ENCODE measurements around the gene THUMPD3. TPM values are rescaled to one million over a fixed set of nuclear protein-coding genes. Genes with fewer than 3 reads are reported as not detected.
A peak's percentile ranks its signal among the peaks of the same experiment; 100 is the strongest.

Gene THUMPD3
- total RNA-seq, 1 donor from 2014 or later = 75.0 TPM

DNA sequence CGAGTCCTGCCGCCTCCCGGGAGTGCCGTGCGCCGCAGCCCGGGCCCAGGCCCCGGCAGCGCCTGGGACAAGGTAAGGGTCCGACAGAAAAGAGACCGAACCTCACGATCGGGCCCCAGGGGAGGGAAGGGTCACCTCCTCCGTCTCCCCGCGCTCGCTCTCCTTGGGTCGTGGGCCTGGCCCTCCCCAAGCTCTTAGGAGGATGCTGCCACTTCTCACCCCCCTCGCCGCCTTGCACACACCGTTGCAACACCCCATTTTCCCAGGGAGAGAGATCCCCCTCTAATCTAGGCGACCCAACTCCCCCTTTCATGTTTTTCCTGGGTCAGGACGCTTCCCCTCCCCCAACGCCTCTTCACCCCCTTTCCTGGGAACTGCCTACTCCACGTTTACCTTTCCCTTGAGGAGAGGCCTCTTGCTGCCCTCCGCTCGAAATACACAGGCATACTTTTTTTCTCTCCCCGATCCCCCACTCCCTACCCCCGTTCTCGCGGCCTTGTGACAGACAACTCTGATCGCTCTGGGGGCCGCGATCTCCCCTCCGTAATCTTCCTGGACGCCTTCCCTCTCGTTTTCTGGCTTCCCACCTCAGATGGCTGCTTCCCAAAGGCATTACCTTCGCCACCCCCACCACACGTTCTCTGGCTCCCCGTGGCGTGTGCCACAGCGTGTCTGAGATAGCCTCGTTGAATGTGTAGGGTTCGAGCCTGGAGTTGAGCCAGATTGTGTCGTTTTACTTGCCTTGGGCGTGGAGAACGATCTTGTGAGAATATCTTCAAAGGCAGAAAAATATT lies 35.2 kb downstream of the THUMPD3 start:
- no peak for DNase-seq (ENCODE audit: low read depth)

DNA sequence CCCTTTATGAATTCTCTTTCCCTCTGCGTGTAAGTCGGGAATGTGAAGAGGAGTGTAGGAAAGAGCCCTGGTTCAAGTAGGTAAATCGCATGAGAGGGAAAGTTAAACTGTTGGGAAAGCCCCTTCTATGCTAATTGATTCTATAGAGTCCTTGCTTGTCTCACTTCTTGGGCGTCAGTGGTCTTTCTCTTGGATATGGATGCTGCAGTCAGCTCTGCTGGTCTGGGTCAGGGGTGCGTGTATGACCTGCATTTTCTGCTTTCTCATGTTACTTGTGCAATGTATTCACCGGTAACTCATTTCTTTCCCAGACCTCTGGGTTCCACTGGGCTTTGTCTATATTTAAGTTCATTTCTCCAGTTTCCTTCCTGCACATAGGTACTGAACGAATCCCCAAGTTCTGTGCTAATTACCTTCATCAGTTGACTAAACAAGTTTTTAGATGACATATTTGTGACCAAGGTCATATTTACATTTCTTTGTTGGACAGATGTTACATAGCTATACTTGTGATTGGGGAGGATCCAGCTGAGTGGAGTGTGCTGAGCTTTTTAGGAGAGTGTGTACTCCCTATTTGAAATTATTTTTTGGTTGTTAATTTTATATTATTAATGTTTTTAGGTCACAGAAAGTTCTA lies 36.0 kb downstream of the THUMPD3 start:
- peak; percentile 37 for DNase-seq (ENCODE audit: low read depth)

DNA sequence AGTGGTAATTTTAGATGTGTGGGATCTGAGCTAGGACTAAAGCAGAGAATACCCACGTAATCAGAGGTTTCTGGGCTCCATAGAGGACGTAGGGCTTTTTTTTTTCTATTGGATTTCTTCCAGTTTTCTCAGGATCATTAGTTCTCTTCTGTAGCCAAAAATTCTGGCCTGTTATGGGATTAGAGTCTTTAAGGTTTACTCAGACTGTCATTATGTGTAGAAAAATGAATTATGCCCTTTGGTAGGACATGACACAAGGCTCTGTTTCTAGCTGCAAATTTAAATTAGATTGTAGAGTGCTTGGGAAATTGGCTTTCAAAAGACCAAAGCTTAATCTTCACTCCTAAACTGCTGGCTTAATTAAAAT lies 36.5 kb downstream of the THUMPD3 start:
- no peak for DNase-seq (ENCODE audit: low read depth)

DNA sequence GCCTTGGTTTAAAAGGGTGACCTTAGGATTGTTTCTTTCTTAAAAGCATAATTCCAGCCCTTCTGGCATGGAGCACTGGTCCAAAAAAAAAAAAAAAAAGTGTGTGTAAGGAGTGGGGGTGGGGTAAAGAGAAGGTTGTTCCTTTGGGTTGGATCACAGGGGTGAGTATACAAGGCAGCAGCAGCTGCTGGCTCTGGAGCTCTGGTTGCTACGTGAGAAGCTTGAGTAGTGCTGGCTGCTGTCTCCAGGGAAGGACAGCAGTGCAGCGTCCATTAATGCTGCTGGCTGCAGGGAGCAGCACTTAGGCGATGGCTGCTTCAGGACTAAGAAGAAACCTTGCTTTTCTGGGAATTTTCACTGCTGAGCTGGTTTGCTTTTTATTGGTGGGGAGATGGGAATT lies 36.9 kb downstream of the THUMPD3 start:
- peak; percentile 86 for DNase-seq (ENCODE audit: low read depth)

DNA sequence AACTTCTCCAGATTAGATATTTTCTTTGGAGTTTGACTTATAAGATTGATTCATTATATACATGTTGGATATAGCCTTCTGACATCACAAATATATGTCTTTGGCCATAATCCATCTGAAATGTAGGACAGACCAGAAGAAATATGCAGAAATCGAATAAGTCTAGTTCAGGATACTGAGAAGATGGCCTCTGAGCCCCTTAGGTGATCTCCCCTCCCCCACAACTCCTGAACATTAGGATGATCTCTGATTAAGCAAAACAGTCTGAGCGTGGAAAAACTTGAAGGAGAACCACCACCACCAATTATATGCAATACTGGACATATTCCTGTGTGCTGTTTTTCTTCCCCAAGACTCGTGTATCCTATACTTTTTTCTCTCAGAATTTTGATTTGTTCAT lies 37.8 kb downstream of the THUMPD3 start:
- DNase-seq (ENCODE audit: low read depth) = no peak

DNA sequence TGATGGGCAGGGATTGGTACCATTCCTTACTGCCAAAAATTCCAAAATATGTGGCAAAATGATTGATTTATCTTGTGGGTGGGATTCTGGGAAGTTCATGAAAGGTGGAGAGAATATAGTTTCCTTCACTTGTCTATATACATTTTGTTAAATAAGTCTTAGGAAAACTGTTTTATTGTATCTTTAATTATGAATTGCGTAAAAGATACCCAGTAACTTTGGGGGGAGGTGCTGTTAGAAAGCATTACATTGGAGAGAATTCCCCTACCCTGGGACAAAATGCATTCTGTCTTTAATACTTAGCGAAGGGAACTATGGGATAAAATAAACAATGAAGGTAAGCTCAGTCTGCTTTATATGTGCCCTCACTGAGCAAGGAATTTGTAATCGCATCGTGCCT lies 39.1 kb downstream of the THUMPD3 start:
- DNase-seq (ENCODE audit: low read depth) = no peak

DNA sequence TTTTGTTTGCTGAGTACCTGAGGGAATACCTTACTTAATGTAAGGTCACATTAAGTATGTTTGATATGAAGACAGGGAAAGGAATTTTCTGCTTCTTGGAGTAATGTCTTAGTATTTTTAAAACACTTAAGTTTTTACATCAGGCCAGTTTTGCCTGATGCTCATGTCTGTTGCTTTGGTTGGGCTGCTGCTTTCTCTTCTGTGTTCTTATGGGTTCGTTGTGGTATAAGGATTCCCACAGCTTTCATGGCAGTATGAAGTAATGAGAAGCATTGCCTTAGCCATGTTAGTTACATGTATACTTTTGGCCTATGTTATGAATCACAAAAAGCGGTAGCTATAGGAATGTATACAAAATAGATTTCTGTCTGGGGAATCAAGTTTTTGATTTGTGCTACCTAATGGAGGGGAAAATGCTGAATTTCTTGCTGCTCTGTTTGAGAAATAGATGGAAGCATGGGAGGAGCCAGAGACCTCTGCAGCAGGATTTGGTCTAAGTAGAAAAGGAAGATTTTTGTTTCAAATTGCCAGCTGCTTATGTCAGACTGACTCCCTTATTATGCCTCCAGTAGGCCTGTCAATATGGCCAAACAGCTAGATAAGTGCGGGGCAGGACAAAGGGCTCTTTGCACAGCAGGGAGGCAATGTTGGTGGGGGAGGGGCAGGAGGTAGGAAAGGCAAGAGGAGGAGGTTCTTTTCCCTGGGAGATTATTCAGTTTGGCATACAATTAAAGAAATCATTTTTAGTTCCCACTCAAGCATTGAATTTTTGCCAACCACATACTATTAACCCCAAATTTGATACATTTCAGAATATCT lies 39.8 kb downstream of the THUMPD3 start:
- no peak for DNase-seq (ENCODE audit: low read depth)

DNA sequence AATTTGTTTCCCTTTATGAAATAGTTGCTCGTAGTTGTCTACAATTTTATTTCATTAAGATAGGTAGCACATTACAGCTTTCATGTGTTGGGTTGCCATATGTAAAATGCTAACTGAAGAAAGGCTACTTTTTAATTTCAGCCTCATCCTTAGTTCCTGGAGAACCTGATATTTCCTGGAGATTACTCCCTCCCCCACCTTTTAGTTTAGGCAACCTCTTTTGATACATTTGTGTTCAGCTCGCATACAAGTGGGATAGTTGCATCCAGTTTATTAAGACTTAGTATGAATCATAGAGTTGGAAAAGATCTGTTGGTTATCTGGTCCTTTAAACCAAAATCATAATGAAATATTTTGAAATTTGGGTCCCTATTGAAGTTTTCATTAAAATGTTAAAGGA lies 40.6 kb downstream of the THUMPD3 start:
- DNase-seq (ENCODE audit: low read depth) = no peak

DNA sequence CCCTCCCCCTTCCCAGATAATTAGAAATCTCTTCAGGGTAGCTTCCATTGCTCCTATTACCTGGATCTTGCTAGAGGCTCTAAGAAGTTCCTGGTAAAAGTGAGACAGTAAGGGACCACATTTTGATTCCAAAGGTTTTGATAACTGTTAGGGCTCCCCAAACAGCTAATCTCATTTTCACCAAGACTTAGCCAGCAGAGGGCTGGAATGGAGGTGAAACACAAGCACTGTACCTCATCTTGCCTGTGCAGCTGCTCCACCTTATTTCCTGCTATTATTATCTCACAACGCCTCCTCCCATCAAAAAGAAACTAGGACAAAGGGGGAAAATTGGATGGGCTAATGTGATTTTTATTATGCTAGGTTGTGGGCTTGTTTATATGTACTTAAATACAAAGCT lies 41.8 kb downstream of the THUMPD3 start:
- DNase-seq (ENCODE audit: low read depth) = no peak

DNA sequence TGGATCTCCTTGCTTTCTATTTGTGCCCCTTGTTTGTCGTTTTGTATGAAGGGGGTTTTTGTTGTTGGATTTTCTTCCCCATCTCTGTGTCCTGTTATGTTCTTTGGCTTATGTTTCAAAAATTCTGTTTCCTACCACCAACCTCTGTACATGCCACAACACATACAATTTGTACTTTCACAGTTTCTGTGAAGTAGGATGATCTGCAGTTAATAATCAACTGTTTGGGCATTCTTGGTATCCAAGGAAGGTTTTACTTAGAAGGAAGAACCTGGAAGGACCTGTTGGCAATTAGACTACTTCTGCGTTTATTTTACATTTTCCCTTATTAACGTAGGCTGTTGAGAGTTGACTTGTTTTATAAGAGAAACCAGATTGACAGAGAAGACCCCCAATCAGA lies 42.9 kb downstream of the THUMPD3 start:
- peak; percentile 87 for DNase-seq (ENCODE audit: low read depth)

DNA sequence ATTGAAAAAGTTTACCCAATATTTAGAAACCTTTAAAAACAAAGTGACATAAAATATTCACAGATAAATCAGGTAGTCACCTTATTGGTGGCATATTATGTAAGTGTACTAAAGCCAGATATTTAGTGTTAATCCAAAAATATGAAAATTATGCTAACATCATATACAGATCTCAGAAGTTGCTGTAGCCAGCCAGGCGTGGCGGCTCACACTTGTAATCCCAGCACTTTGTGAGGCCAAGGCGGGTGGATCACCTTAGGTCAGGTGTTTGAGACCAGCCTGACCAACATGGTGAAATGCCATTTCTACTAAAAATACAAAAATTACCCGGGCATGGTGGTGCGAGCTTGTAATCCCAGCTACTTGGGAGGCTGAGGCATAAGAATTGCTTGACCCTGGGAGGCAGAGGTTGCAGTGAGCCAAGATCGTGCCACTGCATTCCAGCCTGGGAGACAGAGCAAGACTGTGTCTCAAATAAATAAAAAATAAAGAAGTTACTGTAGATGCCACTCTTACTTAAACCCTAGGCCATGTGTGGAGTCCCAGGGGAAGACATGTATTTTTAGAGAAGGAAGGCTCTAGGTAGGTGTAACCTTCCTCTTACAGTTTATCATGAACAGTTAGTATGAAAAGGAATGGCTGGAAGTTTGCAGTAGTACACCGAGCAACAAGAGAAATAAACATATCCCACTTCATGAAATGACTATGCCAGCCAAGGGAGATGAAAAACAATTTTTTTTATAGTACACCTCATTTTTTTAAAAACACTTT lies 44.2 kb downstream of the THUMPD3 start:
- no peak for DNase-seq (ENCODE audit: low read depth)

DNA sequence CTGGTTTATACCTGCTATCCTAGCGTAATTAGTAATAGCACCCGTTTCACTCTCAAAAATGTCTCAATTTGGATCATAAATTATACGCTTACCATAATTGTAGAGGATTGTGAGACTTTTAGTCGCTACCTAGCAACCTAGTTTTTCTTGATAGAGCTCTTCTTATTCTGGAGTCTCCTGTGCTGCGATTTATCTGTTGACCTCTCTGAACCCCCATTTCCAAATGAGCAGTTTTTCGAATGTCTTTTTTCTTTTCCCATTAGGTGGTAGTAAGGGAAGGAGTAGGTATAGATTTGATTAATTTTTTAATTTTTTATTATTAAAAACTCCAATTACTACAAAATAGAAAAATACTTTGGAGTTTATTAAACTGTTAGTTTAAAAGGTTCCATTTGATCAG lies 45.2 kb downstream of the THUMPD3 start:
- DNase-seq (ENCODE audit: low read depth) = no peak

DNA sequence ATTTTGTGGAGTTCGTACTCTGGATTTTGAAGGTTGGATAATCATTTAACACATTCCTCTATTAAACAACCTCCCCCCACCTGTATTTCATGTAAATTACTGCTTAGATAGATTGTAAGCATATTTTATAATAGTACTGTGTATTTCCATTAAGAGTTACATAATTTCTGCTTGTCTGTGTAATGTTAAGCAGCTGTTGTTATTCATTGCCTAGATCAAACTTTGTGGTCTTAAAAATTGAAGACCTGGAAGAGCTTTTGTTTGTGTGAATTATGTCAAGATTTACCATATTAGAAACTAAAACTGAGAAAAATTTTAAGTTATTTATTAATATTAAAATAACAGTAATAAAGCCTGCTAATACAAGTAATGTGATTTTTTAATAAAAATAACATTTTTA lies 45.7 kb downstream of the THUMPD3 start:
- DNase-seq (ENCODE audit: low read depth) = no peak

DNA sequence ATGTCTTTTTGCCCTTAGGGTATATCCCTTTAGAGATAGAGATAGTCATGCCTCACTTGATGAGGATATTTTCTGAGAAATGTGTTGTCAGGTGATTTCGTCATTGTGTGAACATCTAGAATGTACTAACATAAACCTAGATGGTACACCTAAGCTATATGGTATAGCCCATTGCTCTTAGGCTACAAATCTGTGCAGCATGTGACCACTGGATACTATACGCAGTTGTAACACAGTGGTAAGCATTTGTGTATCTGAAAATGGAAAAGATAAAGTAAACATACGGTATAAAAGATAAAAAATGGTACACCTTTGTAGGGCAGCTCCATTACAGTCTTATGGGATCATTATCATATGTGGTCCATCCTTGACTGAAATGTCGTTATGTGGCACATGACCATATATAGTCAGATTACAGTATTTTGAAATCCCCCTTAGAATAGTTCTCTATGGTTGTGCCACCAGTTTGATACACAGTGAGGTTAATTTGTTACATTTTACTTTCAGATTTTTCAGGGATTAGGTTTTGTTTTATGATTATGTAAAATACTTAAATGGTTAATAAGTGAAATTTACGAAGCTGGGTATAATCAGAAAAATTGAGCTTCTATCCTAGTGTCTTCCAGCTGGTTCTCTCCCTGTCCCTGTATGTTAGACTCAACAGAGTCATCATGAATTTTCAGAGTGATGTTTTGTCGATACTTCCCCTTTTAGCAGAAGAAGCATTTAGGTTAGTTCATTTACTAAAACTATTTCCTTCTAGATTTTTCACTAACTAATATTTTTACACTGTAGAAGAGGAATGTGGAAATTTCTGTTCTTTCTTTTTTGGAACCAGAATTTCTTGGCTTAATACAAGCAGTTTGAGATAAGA lies 47.4 kb downstream of the THUMPD3 start:
- DNase-seq (ENCODE audit: low read depth) = no peak

DNA sequence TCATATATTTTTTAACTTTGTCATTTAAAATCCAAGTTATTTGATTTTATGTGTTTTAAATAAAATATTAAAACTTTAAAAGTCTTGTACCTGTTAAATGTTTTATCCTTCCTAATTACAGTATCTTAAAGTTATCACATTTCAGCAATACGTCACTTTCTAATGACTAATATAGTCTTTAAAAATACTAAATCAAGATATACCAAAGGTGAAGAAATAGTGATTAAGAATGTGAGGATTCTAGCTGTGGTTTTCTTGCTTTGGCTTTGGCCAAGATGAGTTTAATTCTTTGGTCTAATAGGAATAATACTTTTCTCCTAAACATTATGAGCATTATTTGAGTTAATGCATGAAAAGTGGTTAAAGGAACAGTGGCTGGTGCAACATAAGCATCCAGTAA lies 48.4 kb downstream of the THUMPD3 start:
- DNase-seq (ENCODE audit: low read depth) = no peak

DNA sequence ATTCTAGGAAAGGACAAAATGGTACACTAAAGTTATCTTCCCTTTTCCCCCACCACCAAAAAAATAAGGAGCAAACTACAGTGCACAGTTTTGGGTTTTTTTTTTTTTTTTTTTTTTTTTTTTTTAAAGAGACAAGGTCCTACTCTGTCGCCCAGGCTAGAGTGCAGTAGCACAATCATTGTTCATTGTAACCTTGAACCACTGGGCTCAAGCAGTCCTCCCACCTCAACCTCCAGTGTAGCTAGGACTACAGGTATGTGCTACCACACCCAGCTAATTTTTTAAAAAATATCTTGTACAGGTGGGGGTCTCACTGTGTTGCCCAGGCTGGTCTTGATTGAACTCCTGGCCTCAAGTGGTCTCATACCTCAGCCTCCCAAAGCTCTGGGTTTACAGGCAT lies 49.4 kb downstream of the THUMPD3 start:
- no peak for DNase-seq (ENCODE audit: low read depth)

DNA sequence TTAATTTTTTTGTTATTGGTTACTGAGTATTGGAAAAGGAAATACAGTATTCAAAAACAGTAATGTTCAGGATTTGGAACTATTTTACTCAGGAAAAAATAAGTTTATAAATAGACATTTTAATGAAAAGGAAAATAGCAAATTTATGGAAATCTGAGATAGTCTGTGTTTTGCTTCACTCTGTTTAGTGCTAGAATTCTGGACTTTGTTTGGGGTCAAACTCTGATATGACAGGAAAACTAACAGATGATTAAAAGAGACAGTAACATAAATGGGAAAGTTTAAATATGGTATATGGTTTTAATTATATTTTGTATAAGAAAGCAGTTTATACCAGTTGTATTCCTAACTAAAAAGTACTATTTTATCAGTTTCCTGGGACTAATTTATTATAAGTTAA lies 52.0 kb downstream of the THUMPD3 start:
- no peak for DNase-seq (ENCODE audit: low read depth)

DNA sequence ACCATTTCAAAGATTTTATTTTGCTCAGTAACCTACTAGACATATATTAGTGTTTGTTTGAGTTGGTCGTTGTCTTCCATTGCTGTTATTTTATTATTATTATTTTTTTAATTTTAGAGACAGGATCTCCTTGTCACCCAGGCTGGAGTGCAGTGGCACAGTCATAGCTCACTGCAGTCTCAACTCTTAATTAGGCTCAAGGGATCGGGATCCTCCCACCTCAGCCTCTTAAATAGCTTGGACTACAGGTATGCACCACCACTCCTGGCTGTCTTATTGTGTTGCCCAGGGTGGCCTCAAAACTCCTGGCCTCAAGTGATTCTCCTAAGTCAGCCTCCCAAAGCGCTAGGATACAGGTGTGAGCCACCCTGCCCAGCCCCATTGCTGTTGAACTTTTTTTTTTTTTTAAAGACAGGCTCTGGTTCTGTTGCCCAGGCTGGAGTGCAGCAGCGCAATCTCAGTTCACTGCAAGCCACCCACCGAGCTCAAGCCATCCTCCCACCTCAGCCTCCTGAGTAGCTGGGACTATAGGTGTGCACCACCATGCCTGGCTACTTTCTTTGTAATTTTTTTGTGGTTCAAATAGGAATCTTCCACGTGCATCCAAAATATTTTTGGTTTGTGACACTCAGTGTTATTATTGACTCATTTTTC lies 52.8 kb downstream of the THUMPD3 start:
- no peak for DNase-seq (ENCODE audit: low read depth)

DNA sequence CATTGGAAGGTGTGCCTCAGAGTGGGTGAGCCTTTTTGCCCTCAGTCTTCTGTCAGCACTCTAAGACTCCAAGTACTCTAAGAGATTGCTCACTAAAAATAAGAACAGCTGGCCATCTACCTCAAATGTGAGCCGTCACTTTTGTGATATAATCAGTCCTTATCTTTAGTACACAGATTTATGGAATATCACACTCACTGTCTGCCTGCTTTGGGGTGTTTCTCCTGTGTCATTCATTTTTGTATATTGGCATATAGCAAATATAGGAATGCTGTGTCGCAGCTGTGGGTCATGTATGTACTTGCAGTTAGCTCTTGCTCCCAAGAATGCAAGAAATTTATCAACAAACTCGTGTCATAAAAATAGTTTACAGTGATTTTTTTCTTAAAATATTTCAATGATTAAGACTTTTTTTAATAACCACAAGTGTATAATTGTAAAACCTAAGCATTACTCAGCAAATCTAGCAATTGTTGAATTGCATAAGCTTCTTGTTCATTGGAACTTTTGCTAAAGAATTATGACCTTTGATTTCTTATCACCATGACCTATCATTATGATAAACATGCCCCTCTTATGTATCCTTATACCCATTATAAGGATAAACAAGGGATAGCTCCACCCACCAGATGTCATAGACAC lies 53.4 kb downstream of the THUMPD3 start:
- DNase-seq (ENCODE audit: low read depth) = no peak

All from renal cortical epithelial cell (primary cell).